Keratinocyte (primary cell): Measurements from ENCODE around the gene CDH22. TPM values are rescaled to one million over a fixed set of nuclear protein-coding genes. Genes with fewer than 3 reads are reported as not detected.

Source experiments
- DNase-seq: peaks from one replicate; pipeline ENCODE4 v3.0.0-alpha.2; 2011; ENCODE audit warnings: low read depth, missing footprints, low spot score
- FAIRE-seq: peaks from 2 replicates; lab custom pipeline; 2011; peaks lifted over from hg19 to GRCh38; lab: Jason Lieb, UNC
- H2AFZ ChIP-seq: 2 replicates; pipeline ENCODE4 v1.6.0; 2012; ENCODE audit warnings: low read length, control low read depth, inconsistent platforms; ENCODE audit not compliant: control insufficient read depth
- H3K27ac ChIP-seq: 2 replicates; pipeline ENCODE4 v1.5.1; 2011; ENCODE audit warnings: low read length; ENCODE audit not compliant: control insufficient read depth, insufficient read depth
- H3K27me3 ChIP-seq: 3 replicates; pipeline ENCODE4 v1.6.0; 2011; ENCODE audit warnings: low read length; ENCODE audit not compliant: control insufficient read depth, insufficient read depth; ENCODE audit errors: extremely low read depth
- H3K36me3 ChIP-seq, 2 experiments: 2 replicates in 1 of 2; 3 replicates in 1 of 2; pipeline ENCODE4 v1.5.1; 2011; ENCODE audit warnings: low read length in 2 of 2, mild to moderate bottlenecking in 1 of 2; ENCODE audit not compliant: control insufficient read depth in 2 of 2, insufficient read depth in 2 of 2; ENCODE audit errors: extremely low read depth in 1 of 2
- H3K4me1 ChIP-seq: 3 replicates; pipeline ENCODE4 v1.5.1; 2011; ENCODE audit warnings: low read length; ENCODE audit not compliant: control insufficient read depth, insufficient read depth; ENCODE audit errors: extremely low read depth
- H3K4me2 ChIP-seq: 3 replicates; pipeline ENCODE4 v1.6.0; 2011; ENCODE audit warnings: low read depth, low read length; ENCODE audit not compliant: control insufficient read depth, insufficient read depth; ENCODE audit errors: extremely low read depth
- H3K4me3 ChIP-seq, 3 experiments: fragments of 200-600 bp in 1 of 3; sonication (generic) in 1 of 3; 2 replicates in 2 of 3; 3 replicates in 1 of 3; pipeline ENCODE4 v1.5.1; 2011 to 2016; ENCODE audit warnings: low read length in 3 of 3, mild to moderate bottlenecking in 3 of 3, control low read depth in 2 of 3, inconsistent platforms in 1 of 3, low read depth in 1 of 3, mixed read lengths in 1 of 3, mixed run types in 1 of 3, moderate library complexity in 1 of 3; ENCODE audit not compliant: control insufficient read depth in 2 of 3, insufficient read depth in 2 of 3; ENCODE audit errors: extremely low read depth in 1 of 3
- H3K79me2 ChIP-seq: 2 replicates; pipeline ENCODE4 v1.6.0; 2012; ENCODE audit warnings: low read length; ENCODE audit not compliant: control insufficient read depth, insufficient read depth
- H3K9ac ChIP-seq: 3 replicates; pipeline ENCODE4 v1.6.0; 2011; ENCODE audit warnings: low read length; ENCODE audit not compliant: control insufficient read depth, insufficient read depth; ENCODE audit errors: extremely low read depth
- H3K9me1 ChIP-seq: 3 replicates; pipeline ENCODE4 v1.6.0; 2011; ENCODE audit warnings: low read length; ENCODE audit not compliant: control insufficient read depth, insufficient read depth; ENCODE audit errors: extremely low read depth
- H3K9me3 ChIP-seq: 2 replicates; pipeline ENCODE4 v1.5.1; 2012; ENCODE audit warnings: low read depth, low read length; ENCODE audit not compliant: control insufficient read depth
- H4K20me1 ChIP-seq: 3 replicates; pipeline ENCODE4 v1.6.0; 2011; ENCODE audit warnings: low read length; ENCODE audit not compliant: control insufficient read depth, insufficient read depth; ENCODE audit errors: extremely low read depth
- CTCF ChIP-seq, 3 experiments: IDR thresholded peaks in 1 of 3; conservative IDR thresholded peaks in 1 of 3; optimal IDR thresholded peaks in 1 of 3; 2 replicates in 2 of 3; 3 replicates in 1 of 3; pipeline versions ENCODE3 to v1.5.1; 2011; ENCODE audit warnings: low read length in 3 of 3, mild to moderate bottlenecking in 3 of 3, moderate library complexity in 2 of 3, control low read depth in 1 of 3, inconsistent platforms in 1 of 3; ENCODE audit not compliant: insufficient read depth in 2 of 3; ENCODE audit errors: extremely low read depth in 1 of 3
- EZH2 ChIP-seq: IDR thresholded peaks from one replicate; pipeline ENCODE4 v1.6.1; 2012; ENCODE audit warnings: inconsistent platforms, mild to moderate bottlenecking, low read length, moderate library complexity
- dilution Hi-C: fragments of 300-500 bp; cut with MboI; formaldehyde crosslinking; loops from one replicate; pipeline ENCODE4 v1.7.0; 2020; ENCODE audit warnings: low sequenced_read_pairs; ENCODE audit not compliant: extremely low pct_ligation_motif_present
- polyA plus RNA-seq, 5 experiments: library from polyadenylated mRNA; depleted of rRNA in 3 of 5; stranded (reverse) in 3 of 5; stranded (forward) in 1 of 5; unstranded in 1 of 5; fragments of >200 nt; gene quantifications; 1 replicate in 1 of 5; 2 replicates in 3 of 5; 3 replicates in 1 of 5; pipeline versions ENCODE4 v1.2.1 to v1.2.3, GENCODE V29; 2011 to 2012; ENCODE audit warnings: missing spikeins in 2 of 5, low read depth in 1 of 5, low replicate concordance in 1 of 5

Gene CDH22
- polyA plus RNA-seq, 1 donor (not counting 4 experiments of a cell fraction or from before 2014, with no cell fraction given), result not detected

DNA sequence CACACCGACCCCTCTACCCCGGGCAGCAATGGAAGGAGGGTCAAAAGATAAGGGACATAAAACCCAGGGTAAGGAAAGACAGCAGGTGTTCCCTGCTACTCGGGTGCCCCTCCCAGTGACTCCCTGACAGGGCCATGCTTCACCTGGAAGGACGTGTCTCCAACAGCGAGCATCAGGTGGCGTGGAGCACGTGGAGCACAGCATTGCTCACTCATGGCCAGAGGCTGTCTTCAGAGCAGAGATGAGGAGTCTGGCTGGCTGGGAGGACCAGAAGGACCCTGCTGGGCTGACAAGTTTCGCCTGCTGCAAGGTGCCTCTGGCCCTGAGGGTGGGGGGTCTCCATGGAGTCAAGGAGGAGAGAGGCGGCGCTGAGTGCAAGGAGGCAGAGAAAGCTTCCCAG lies 15.3 kb upstream of the CDH22 start:
- FAIRE-seq (no peak), DNase-seq (no peak)
- dilution Hi-C loops, result no loop called here
- Histone ChIP-seq H3K9me1 (no peaks in the 10 kb centered on the region), H3K4me2 (no peak overlapping the region), H3K9ac (no peak overlapping the region), H3K27me3 (peaks cover 54% of the 10 kb centered on the region), H3K4me1 (peaks cover 18% of the 10 kb centered on the region), H3K4me3 (no peak overlapping the region), H4K20me1 (peaks cover 5% of the 10 kb centered on the region), H3K36me3 (no peaks in the 10 kb centered on the region), H2AFZ (no peak overlapping the region), H3K27ac (no peak overlapping the region), H3K79me2 (no peaks in the 10 kb centered on the region), H3K9me3 (no peaks in the 10 kb centered on the region)
- TF ChIP-seq EZH2 (no peak), CTCF (optimal IDR thresholded peaks at IDR 0.05 in 1 of 3, IDR thresholded peaks at IDR 0.05 in 1 of 3, conservative IDR thresholded peaks at IDR 0.05 in 1 of 3; ENCODE audit: extremely low read depth in 1 of 3, insufficient read depth in 2 of 3, low read length in 3 of 3) (no peak)

GRCh38 chr20:46322641-46323040 lies 14.3 kb upstream of the CDH22 start:
- Histone ChIP-seq H3K4me1 (peaks cover 18% of the 10 kb centered on the region), H3K9ac (no peak overlapping the region), H3K9me1 (no peaks in the 10 kb centered on the region), H3K36me3 (no peaks in the 10 kb centered on the region), H3K27me3 (peaks cover 60% of the 10 kb centered on the region), H3K4me3 (no peak overlapping the region), H2AFZ (no peak overlapping the region), H3K4me2 (no peak overlapping the region), H4K20me1 (peaks cover 5% of the 10 kb centered on the region), H3K27ac (no peak overlapping the region), H3K9me3 (no peaks in the 10 kb centered on the region), H3K79me2 (no peaks in the 10 kb centered on the region)
- DNase-seq (no peak), FAIRE-seq (no peak)
- TF ChIP-seq EZH2 (no peak), CTCF (optimal IDR thresholded peaks at IDR 0.05 in 1 of 3, IDR thresholded peaks at IDR 0.05 in 1 of 3, conservative IDR thresholded peaks at IDR 0.05 in 1 of 3; ENCODE audit: extremely low read depth in 1 of 3, insufficient read depth in 2 of 3, low read length in 3 of 3) (no peak)
- dilution Hi-C loops, result no loop called here
